Subcutaneous adipose tissue (tissue), 4 donors: ENCODE measurements around the gene TDRD9. TPM values are rescaled to one million over a fixed set of nuclear protein-coding genes. Genes with fewer than 3 reads are reported as not detected.

Experiments used
- CTCF ChIP-seq: fragments of 450-650 bp; IDR thresholded peaks from one replicate; pipeline ENCODE4 v1.5.1; 2016; ENCODE audit warnings: low read depth, mild to moderate bottlenecking, control low read depth, antibody characterized with exemption, moderate library complexity
- total RNA-seq, 4 donors: library from RNA; depleted of rRNA; stranded (reverse); fragments of >200 nt; gene quantifications; one replicate each; pipeline ENCODE4 v1.1.0, GENCODE V29; 2016

TDRD9 gene
- total RNA-seq, 4 donors from 2014 or later, result 0.38 to 3.9 (median 1.2) TPM

GRCh38 chr14:103935102-103935501 lies 6.8 kb downstream of the TDRD9 start:
- TF ChIP-seq CTCF, result no peak

- no peak for TF ChIP-seq CTCF
Observed at GRCh38 chr14:103941462-103941861, 13.2 kb downstream of the TDRD9 start.

- no peak for TF ChIP-seq CTCF
Observed at GRCh38 chr14:103941973-103942736, 13.9 kb downstream of the TDRD9 start, which contains the start of gene RD3L. Gene RD3L, minus strand, starts transcription at chr14:103942529. Its CDS starts 834 bp downstream, at chr14:103941695.

- no peak for TF ChIP-seq CTCF
Observed at GRCh38 chr14:103943673-103944072, 15.4 kb downstream of the TDRD9 start.

- TF ChIP-seq CTCF, result no peak
Observed at GRCh38 chr14:103946975-103947374, 18.7 kb downstream of the TDRD9 start.

- no peak for TF ChIP-seq CTCF
Observed at GRCh38 chr14:103948442-103948841, 20.2 kb downstream of the TDRD9 start.

GRCh38 chr14:103949131-103949790 lies 21.0 kb downstream of the TDRD9 start:
- TF ChIP-seq CTCF, result no peak
